HCT116 (cell line): ENCODE data around the gene CYP2D6. TPM values are rescaled to one million over a fixed set of nuclear protein-coding genes. Genes with fewer than 3 reads are reported as not detected.

Experiments used
- ATAC-seq: fragments of 200-7000 bp; cut with Tn5 transposase; 2 replicates; pipeline ENCODE4 v1.9.1; 2020; ENCODE audit warnings: mild to moderate bottlenecking, moderate library complexity
- BruUV-seq: library from RNA; stranded (reverse); fragments of 400-500 nt; replicated peaks from 2 replicates; lab custom pipeline; 2021; lab: Mats Ljungman, UMichigan
- CTCF ChIA-PET: fragments of 300-600 bp; sonication (Branson Sonifier 250); formaldehyde crosslinking; loops from one replicate; lab custom pipeline; 2021; ENCODE audit warnings: antibody characterized with exemption; lab: Charles Lee
- POLR2A ChIA-PET: fragments of 300-600, 350-600 bp; sonication (Branson Sonifier 250); formaldehyde crosslinking; loops from one replicate; lab custom pipeline; 2021; ENCODE audit warnings: antibody characterized with exemption; lab: Charles Lee
- RAD21 ChIA-PET, 2 experiments: fragments of 300-600 bp; sonication (Branson Sonifier 250); formaldehyde crosslinking; loops; one replicate each; lab custom pipeline; 2023; ENCODE audit warnings: low total read pairs in 2 of 2; ENCODE audit not compliant: uncharacterized antibody in 2 of 2, unreplicated experiment in 2 of 2, low non-redundant PET in 1 of 2; lab: Charles Lee
- DNase-seq: peaks from one replicate; pipeline ENCODE4 v3.0.0-alpha.2; 2010; ENCODE audit warnings: low read depth, low spot score
- H2AFZ ChIP-seq: fragments of 200-600 bp; shearing (Covaris generic), sonication (generic); 2 replicates; pipeline ENCODE4 v1.6.1; 2017; ENCODE audit warnings: low read depth, mixed run types, mixed read lengths, antibody characterized with exemption, low read length; ENCODE audit not compliant: poor library complexity, severe bottlenecking
- H3K27ac ChIP-seq: 2 replicates; pipeline ENCODE4 v1.5.1; 2012; ENCODE audit warnings: low read depth, low read length
- H3K27me3 ChIP-seq: fragments of 200-600 bp; sonication (generic); 2 replicates; pipeline ENCODE4 v1.6.1; 2016; ENCODE audit warnings: mixed run types, low read length, mixed read lengths; ENCODE audit not compliant: insufficient read depth
- H3K36me3 ChIP-seq, 2 experiments: fragments of 200-500 bp in 1 of 2; fragments of 200-600 bp in 1 of 2; sonication (Bioruptor generic) in 1 of 2; sonication (generic) in 1 of 2; 2 replicates each; pipeline versions ENCODE4 v1.5.1 to v1.6.1; 2014 to 2016; ENCODE audit warnings: low read length in 2 of 2, inconsistent platforms in 1 of 2, mixed read lengths in 1 of 2, mixed run types in 1 of 2; ENCODE audit not compliant: insufficient read depth in 2 of 2, control insufficient read depth in 1 of 2
- H3K4me1 ChIP-seq, 2 experiments: fragments of 200-600 bp in 1 of 2; sonication (generic) in 1 of 2; 2 replicates each; pipeline versions ENCODE4 v1.5.1 to v1.6.1; 2012 to 2017; ENCODE audit warnings: low read length in 2 of 2, inconsistent platforms in 1 of 2, mild to moderate bottlenecking in 1 of 2, mixed read lengths in 1 of 2, mixed run types in 1 of 2, moderate library complexity in 1 of 2; ENCODE audit not compliant: insufficient read depth in 2 of 2, control insufficient read depth in 1 of 2
- H3K4me2 ChIP-seq: fragments of 200-600 bp; sonication (generic); 2 replicates; pipeline ENCODE4 v1.6.1; 2017; ENCODE audit warnings: mixed run types, low read length, mixed read lengths
- H3K4me3 ChIP-seq, 2 experiments: fragments of 200-600 bp in 1 of 2; sonication (generic) in 1 of 2; replicated peaks in 1 of 2; 2 replicates each; pipeline ENCODE4 v1.5.1; 2011 to 2016; ENCODE audit warnings: low read length in 2 of 2, control low read depth in 1 of 2, low read depth in 1 of 2, mild to moderate bottlenecking in 1 of 2, mixed read lengths in 1 of 2, mixed run types in 1 of 2
- H3K79me2 ChIP-seq: fragments of 200-600 bp; sonication (generic); 2 replicates; pipeline ENCODE4 v1.6.1; 2017; ENCODE audit warnings: mild to moderate bottlenecking, mixed run types, low read length, moderate library complexity, mixed read lengths; ENCODE audit not compliant: insufficient read depth
- H3K9ac ChIP-seq: fragments of 200-600 bp; sonication (generic); 2 replicates; pipeline ENCODE4 v1.6.1; 2016; ENCODE audit warnings: low read length, mixed read lengths
- H3K9me2 ChIP-seq: fragments of 200-600 bp; sonication (generic), shearing (Covaris generic); 2 replicates; pipeline ENCODE4 v1.6.1; 2017; ENCODE audit warnings: mixed run types, mild to moderate bottlenecking, moderate library complexity; ENCODE audit not compliant: insufficient read depth
- H3K9me3 ChIP-seq, 2 experiments: fragments of 200-500 bp in 1 of 2; fragments of 200-600 bp in 1 of 2; sonication (Bioruptor generic) in 1 of 2; sonication (generic) in 1 of 2; 2 replicates each; pipeline ENCODE4 v1.6.1; 2014 to 2017; ENCODE audit warnings: low read length in 2 of 2, mixed read lengths in 2 of 2, inconsistent platforms in 1 of 2, low read depth in 1 of 2, mild to moderate bottlenecking in 1 of 2, mixed run types in 1 of 2, moderate library complexity in 1 of 2; ENCODE audit not compliant: control insufficient read depth in 1 of 2, insufficient read depth in 1 of 2
- H4K20me1 ChIP-seq: fragments of 200-600 bp; sonication (generic), shearing (Covaris generic); 2 replicates; pipeline ENCODE4 v1.6.1; 2017; ENCODE audit warnings: mixed run types, mild to moderate bottlenecking, moderate library complexity; ENCODE audit not compliant: insufficient read depth
- CBX3 ChIP-seq: IDR thresholded peaks from 2 replicates; pipeline ENCODE4 v1.6.1; 2012; ENCODE audit warnings: low read depth
- CEBPB ChIP-seq: IDR thresholded peaks from 2 replicates; pipeline ENCODE4 v1.6.1; 2012; ENCODE audit warnings: low read depth
- CTCF ChIP-seq, 3 experiments: fragments of 200-600 bp in 1 of 3; sonication (generic) in 1 of 3; IDR thresholded peaks in 2 of 3; conservative IDR thresholded peaks in 1 of 3; 2 replicates each; pipeline ENCODE4 v1.5.1; 2012 to 2017; ENCODE audit warnings: low read depth in 2 of 3, low read length in 2 of 3, antibody characterized with exemption in 1 of 3, borderline replicate concordance in 1 of 3, control low read depth in 1 of 3, mild to moderate bottlenecking in 1 of 3, mixed read lengths in 1 of 3, mixed run types in 1 of 3, moderate library complexity in 1 of 3; ENCODE audit not compliant: insufficient read depth in 1 of 3
- EGR1 ChIP-seq: IDR thresholded peaks from 2 replicates; pipeline ENCODE4 v1.6.1; 2012; ENCODE audit warnings: low read depth
- ELF1 ChIP-seq: IDR thresholded peaks from 2 replicates; pipeline ENCODE4 v1.6.1; 2012; ENCODE audit warnings: low read depth, borderline replicate concordance
- EZH2 ChIP-seq: fragments of 200-600 bp; sonication (generic); IDR thresholded peaks from 2 replicates; pipeline ENCODE4 v1.6.1; 2017; ENCODE audit warnings: antibody characterized with exemption, mixed run types
- EZH2phosphoT487 ChIP-seq: fragments of 200-600 bp; IDR thresholded peaks from 2 replicates; pipeline ENCODE4 v1.6.1; 2018; ENCODE audit warnings: antibody characterized with exemption, borderline replicate concordance
- FOSL1 ChIP-seq: IDR thresholded peaks from 2 replicates; pipeline ENCODE4 v1.6.1; 2012; ENCODE audit warnings: low read depth
- JUND ChIP-seq: IDR thresholded peaks from 2 replicates; pipeline ENCODE4 v1.6.1; 2012
- POLR2AphosphoS5 ChIP-seq: IDR thresholded peaks from 2 replicates; pipeline ENCODE4 v1.6.1; 2011; ENCODE audit warnings: mild to moderate bottlenecking, low read depth, low read length, moderate library complexity
- SIN3A ChIP-seq: IDR thresholded peaks from 2 replicates; pipeline ENCODE4 v1.6.1; 2012; ENCODE audit warnings: low read depth
- SP1 ChIP-seq: IDR thresholded peaks from 2 replicates; pipeline ENCODE4 v1.6.1; 2012; ENCODE audit warnings: low read depth
- SRF ChIP-seq: IDR thresholded peaks from 2 replicates; pipeline ENCODE4 v1.6.1; 2012; ENCODE audit warnings: low read depth
- TCF7L2 ChIP-seq: IDR thresholded peaks from 2 replicates; pipeline ENCODE4 v1.7.0; 2011; ENCODE audit warnings: borderline replicate concordance, inconsistent platforms; ENCODE audit not compliant: insufficient read depth, insufficient read length; ENCODE audit errors: extremely low read depth
- YY1 ChIP-seq: IDR thresholded peaks from 2 replicates; pipeline ENCODE4 v1.6.1; 2011; ENCODE audit warnings: low read length, low read depth, moderate library complexity, mild to moderate bottlenecking; ENCODE audit not compliant: insufficient replicate concordance; ENCODE audit errors: extremely low read depth
- ZFX ChIP-seq: fragments of 450-650 bp; IDR thresholded peaks from 2 replicates; pipeline ENCODE4 v1.6.1; 2017
- ZNF274 ChIP-seq: fragments of 200-500 bp; sonication (Bioruptor generic); IDR thresholded peaks from 2 replicates; pipeline ENCODE4 v1.6.1; 2014; ENCODE audit warnings: mild to moderate bottlenecking, low read depth, low read length, inconsistent platforms
- intact Hi-C: fragments of 100-400 bp; cut with micrococcal nuclease; formaldehyde crosslinking; loops from 2 replicates; pipeline ENCODE4 v1.10.0; 2022
- total RNA-seq: library from RNA; stranded (reverse); gene quantifications from one replicate; pipeline ENCODE4 v1.2.1, GENCODE V29; 2021; ENCODE audit not compliant: unreplicated experiment
- TF ChIP-seq, protein P1 (sequence below): IDR thresholded peaks from 2 replicates; pipeline ENCODE4 v1.6.1; 2011; ENCODE audit warnings: mild to moderate bottlenecking, low read length, moderate library complexity; ENCODE audit not compliant: insufficient replicate concordance; ENCODE audit errors: extremely low read depth
- TF ChIP-seq, protein P2 (sequence below): IDR thresholded peaks from 2 replicates; pipeline ENCODE4 v1.6.1; 2012
- TF ChIP-seq, protein P3 (sequence below): IDR thresholded peaks from 2 replicates; pipeline ENCODE4 v1.6.1; 2012

CYP2D6 gene
- total RNA-seq, 1 experiment from 2014 or later = 1.9 TPM

DNA sequence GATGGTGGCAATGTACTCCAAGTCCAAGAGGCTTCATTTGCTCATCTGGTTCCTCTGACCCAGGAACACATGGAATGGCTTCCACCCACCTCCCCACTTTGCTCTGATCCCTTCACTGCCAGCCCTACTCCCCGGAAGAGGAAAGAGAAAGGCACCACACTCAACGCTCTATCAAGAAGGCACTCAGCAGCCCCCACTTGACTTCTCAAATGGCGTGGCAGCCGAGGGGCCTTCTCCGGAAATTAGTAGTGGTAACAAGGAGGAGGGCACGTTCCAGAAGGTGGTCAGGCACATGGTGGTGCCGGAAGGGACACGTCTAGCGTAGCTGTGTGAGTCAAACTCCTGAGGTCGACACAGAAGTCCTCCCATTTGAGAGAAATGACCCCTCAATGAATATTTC lies 36.5 kb upstream of the CYP2D6 start:
- no peak overlapping the region for H3K4me2 ChIP-seq
- H3K9me3 ChIP-seq = no peaks in the 10 kb centered on the region
- no peak overlapping the region for H3K9ac ChIP-seq
- no peak overlapping the region for H2AFZ ChIP-seq
- ATAC-seq (no peak), DNase-seq (no peak)
- H3K4me3 ChIP-seq = no peak overlapping the region
- TF ChIP-seq POLR2AphosphoS5 (no peak), FOSL1 (no peak), CEBPB (no peak), SP1 (no peak), CBX3 (no peak), CTCF (IDR thresholded peaks at IDR 0.05 in 2 of 3, conservative IDR thresholded peaks at IDR 0.05 in 1 of 3; ENCODE audit: borderline replicate concordance in 1 of 3, insufficient read depth in 1 of 3, low read depth in 2 of 3, low read length in 2 of 3) (no peak), EGR1 (no peak), SIN3A (no peak), YY1 (no peak), EZH2 (no peak), EZH2phosphoT487 (no peak), TCF7L2 (no peak), SRF (no peak), ZFX (no peak), ZNF274 (no peak), ELF1 (no peak), JUND (no peak)
- TF ChIP-seq, protein P1, sequence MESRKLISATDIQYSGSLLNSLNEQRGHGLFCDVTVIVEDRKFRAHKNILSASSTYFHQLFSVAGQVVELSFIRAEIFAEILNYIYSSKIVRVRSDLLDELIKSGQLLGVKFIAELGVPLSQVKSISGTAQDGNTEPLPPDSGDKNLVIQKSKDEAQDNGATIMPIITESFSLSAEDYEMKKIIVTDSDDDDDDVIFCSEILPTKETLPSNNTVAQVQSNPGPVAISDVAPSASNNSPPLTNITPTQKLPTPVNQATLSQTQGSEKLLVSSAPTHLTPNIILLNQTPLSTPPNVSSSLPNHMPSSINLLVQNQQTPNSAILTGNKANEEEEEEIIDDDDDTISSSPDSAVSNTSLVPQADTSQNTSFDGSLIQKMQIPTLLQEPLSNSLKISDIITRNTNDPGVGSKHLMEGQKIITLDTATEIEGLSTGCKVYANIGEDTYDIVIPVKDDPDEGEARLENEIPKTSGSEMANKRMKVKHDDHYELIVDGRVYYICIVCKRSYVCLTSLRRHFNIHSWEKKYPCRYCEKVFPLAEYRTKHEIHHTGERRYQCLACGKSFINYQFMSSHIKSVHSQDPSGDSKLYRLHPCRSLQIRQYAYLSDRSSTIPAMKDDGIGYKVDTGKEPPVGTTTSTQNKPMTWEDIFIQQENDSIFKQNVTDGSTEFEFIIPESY = no peak
- TF ChIP-seq, protein P2, sequence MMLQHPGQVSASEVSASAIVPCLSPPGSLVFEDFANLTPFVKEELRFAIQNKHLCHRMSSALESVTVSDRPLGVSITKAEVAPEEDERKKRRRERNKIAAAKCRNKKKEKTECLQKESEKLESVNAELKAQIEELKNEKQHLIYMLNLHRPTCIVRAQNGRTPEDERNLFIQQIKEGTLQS = no peak
- TF ChIP-seq, protein P3, sequence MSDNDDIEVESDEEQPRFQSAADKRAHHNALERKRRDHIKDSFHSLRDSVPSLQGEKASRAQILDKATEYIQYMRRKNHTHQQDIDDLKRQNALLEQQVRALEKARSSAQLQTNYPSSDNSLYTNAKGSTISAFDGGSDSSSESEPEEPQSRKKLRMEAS = no peak
- peaks cover 0 to 9% of the 10 kb centered on the region in 2 experiments; a peak in 1 of 4 replicates for H3K36me3 ChIP-seq
- BruUV-seq = no TSS peak
- intact Hi-C loops = no loop called here
- peaks cover 16% of the 10 kb centered on the region for H3K79me2 ChIP-seq
- ChIA-PET POLR2A (no interaction called here), CTCF (interaction anchor here (0.9 kb wide), 1 partner anchor 306 kb away, joined by 3 read pairs; no protein-coding TSS in a partner anchor), RAD21 (no interaction called here)
- no peaks in the 10 kb centered on the region for H4K20me1 ChIP-seq
- H3K9me2 ChIP-seq = no peaks in the 10 kb centered on the region
- H3K4me1 ChIP-seq = peaks cover 0 to 8% of the 10 kb centered on the region in 2 experiments; a peak in 1 of 4 replicates
- H3K27me3 ChIP-seq = no peaks in the 10 kb centered on the region
- no peak overlapping the region for H3K27ac ChIP-seq
